A549 treated with Mapracorat at 1 μM for 4 hours (cell line): Measurements from ENCODE around the gene MORC1. TPM values are rescaled to one million over a fixed set of nuclear protein-coding genes. Genes with fewer than 3 reads are reported as not detected.

Experiments used
- total RNA-seq: library from RNA; stranded (reverse); fragments of 200-300 nt; extraction: Qiagen RNA extraction; gene quantifications from 5 replicates; pipeline ENCODE4 v1.2.3, GENCODE V29; 2022

Gene MORC1, protein sequence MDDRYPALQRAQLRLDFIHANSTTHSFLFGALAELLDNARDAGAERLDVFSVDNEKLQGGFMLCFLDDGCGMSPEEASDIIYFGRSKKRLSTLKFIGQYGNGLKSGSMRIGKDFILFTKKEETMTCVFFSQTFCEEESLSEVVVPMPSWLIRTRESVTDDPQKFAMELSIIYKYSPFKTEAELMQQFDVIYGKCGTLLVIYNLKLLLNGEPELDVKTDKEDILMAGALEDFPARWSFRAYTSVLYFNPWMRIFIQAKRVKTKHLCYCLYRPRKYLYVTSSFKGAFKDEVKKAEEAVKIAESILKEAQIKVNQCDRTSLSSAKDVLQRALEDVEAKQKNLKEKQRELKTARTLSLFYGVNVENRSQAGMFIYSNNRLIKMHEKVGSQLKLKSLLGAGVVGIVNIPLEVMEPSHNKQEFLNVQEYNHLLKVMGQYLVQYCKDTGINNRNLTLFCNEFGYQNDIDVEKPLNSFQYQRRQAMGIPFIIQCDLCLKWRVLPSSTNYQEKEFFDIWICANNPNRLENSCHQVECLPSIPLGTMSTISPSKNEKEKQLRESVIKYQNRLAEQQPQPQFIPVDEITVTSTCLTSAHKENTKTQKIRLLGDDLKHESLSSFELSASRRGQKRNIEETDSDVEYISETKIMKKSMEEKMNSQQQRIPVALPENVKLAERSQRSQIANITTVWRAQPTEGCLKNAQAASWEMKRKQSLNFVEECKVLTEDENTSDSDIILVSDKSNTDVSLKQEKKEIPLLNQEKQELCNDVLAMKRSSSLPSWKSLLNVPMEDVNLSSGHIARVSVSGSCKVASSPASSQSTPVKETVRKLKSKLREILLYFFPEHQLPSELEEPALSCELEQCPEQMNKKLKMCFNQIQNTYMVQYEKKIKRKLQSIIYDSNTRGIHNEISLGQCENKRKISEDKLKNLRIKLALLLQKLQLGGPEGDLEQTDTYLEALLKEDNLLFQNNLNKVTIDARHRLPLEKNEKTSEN
- total RNA-seq, result not detected in 5 replicates

DNA sequence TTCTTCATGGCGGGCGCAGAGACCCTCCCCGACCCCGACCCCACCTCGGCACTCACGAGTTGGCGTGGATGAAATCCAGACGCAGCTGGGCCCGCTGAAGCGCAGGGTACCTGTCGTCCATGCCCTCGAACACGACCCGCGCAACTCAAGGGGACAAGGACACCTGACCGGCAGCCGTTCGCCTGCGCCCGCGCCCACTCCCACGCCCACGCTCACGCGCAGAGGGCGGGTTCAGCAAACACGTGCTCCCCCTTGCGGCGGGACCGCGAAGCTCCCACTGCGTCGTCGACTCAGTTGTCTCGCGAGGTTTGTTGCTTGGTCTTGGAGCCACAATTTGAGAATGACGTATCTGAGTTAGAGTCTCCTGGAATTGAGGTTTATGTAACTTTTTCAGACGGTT, at the start of gene MORC1:
Gene MORC1, minus strand, starts transcription at position 196 of the 400 bp plus-strand sequence. Its CDS starts 75 bp downstream, at position 121.

DNA sequence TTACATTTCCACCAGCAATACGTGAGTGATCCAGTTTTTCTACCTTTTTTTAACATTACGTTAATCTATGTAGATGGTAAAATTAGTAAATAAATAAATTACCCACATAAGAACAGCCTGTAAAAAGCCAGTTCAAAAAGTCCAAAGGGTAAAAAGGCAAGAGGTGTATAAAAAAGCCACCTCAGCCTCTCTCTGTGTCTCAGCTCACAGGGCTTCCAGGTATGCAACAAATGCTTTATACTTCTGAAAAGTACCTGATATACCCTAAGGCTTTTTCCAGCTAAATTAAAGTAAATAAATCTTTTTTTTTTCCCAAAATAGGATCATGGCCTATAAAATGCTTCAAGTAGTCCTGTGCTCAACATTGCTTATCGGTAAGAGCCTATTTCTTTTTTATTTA, 18.6 kb upstream of the MORC1 start, which contains the start of gene C3orf85:
Gene C3orf85, plus strand, starts transcription at position 197 of the 400 bp plus-strand sequence. Its CDS starts 129 bp downstream, at position 326.

DNA sequence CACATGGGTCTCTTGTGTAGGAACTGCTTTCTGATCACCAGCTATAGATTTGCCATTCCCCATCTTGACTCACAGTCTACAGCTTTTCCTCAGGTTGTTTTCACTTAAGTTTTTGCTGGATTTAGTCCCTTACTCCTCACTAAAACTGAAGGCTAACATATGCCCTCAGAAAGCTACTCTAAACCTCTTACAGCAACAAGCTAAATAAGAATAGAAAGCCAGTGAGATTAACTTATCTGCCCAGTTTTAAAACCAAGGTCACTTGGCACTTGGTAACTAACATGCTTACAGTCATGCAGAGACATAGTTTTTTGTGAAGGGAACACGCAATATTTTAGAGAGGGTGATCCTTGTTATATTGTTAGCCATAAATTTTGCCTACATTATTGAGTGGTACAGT, 164.2 kb downstream of the MORC1 start, which contains the start of gene GUCA1C:
Gene GUCA1C, minus strand, starts transcription at position 180 of the 400 bp plus-strand sequence. Its CDS starts 117 bp downstream, at position 63.

Other genes starting within 250 kb of the MORC1 start
- gene GUCA1C, start 164.3 kb downstream of the MORC1 start, total RNA-seq, result not detected in 5 replicates
- not detected in 5 replicates for gene C3orf85, start 18.6 kb upstream of the MORC1 start, total RNA-seq
- not detected in 5 replicates for gene DPPA2, start 198.4 kb upstream of the MORC1 start, total RNA-seq
- gene DPPA4, start 219.4 kb upstream of the MORC1 start, total RNA-seq, result not detected in 5 replicates